H9 (cell line): ENCODE data around the gene EXOC6. TPM values are rescaled to one million over a fixed set of nuclear protein-coding genes. Genes with fewer than 3 reads are reported as not detected.
A peak's percentile ranks its signal among the peaks of the same experiment; 100 is the strongest.

Experiments
- DNase-seq: peaks from one replicate; pipeline ENCODE4 v3.0.0-alpha.2; 2017
- H2AFZ ChIP-seq: one replicate; pipeline ENCODE4 v1.6.1; 2013; ENCODE audit warnings: mild to moderate bottlenecking, low read length, control low read depth, moderate library complexity
- H2AK5ac ChIP-seq: 2 replicates; pipeline ENCODE4 v1.6.1; 2013; ENCODE audit warnings: low read length, control low read depth, mixed read lengths; ENCODE audit not compliant: insufficient read length
- H2BK120ac ChIP-seq: one replicate; pipeline ENCODE4 v1.6.1; 2013; ENCODE audit warnings: low read depth, mild to moderate bottlenecking, low read length, control low read depth, inconsistent platforms; ENCODE audit not compliant: poor library complexity, severe bottlenecking
- H2BK12ac ChIP-seq: 2 replicates; pipeline ENCODE4 v1.6.1; 2013; ENCODE audit warnings: low read length, control low read depth, mixed read lengths, low read depth; ENCODE audit not compliant: insufficient read length
- H2BK15ac ChIP-seq: 2 replicates; pipeline ENCODE4 v1.6.1; 2013; ENCODE audit warnings: low read depth, low read length, control low read depth
- H2BK20ac ChIP-seq: one replicate; pipeline ENCODE4 v1.6.1; 2013; ENCODE audit warnings: low read depth, mild to moderate bottlenecking, low read length, control low read depth, inconsistent platforms; ENCODE audit not compliant: poor library complexity, severe bottlenecking
- H2BK5ac ChIP-seq: 2 replicates; pipeline ENCODE4 v1.6.1; 2013; ENCODE audit warnings: low read length, control low read depth, mixed read lengths; ENCODE audit not compliant: insufficient read length
- H3K14ac ChIP-seq: 2 replicates; pipeline ENCODE4 v1.6.1; 2013; ENCODE audit warnings: low read length, control low read depth; ENCODE audit not compliant: insufficient read depth
- H3K18ac ChIP-seq: 2 replicates; pipeline ENCODE4 v1.6.1; 2013; ENCODE audit warnings: low read depth, mild to moderate bottlenecking, mixed read lengths, low read length, control low read depth; ENCODE audit not compliant: insufficient read length
- H3K23ac ChIP-seq: 2 replicates; pipeline ENCODE4 v1.6.1; 2013; ENCODE audit warnings: low read length, control low read depth, mixed read lengths, low read depth; ENCODE audit not compliant: insufficient read length
- H3K23me2 ChIP-seq: 2 replicates; pipeline ENCODE4 v1.6.1; 2013; ENCODE audit warnings: low read depth, mild to moderate bottlenecking, mixed read lengths, low read length, control low read depth; ENCODE audit not compliant: insufficient read length, poor library complexity, severe bottlenecking
- H3K27ac ChIP-seq: 2 replicates; pipeline ENCODE4 v1.5.1; 2013; ENCODE audit warnings: low read length, control low read depth, mixed read lengths, low read depth; ENCODE audit not compliant: insufficient read length
- H3K27me3 ChIP-seq: 2 replicates; pipeline ENCODE4 v1.6.1; 2013; ENCODE audit warnings: low read length, control low read depth, inconsistent platforms; ENCODE audit not compliant: insufficient read depth
- H3K4ac ChIP-seq: 2 replicates; pipeline ENCODE4 v1.6.1; 2013; ENCODE audit warnings: low read depth, mild to moderate bottlenecking, control low read depth, inconsistent platforms, low read length, moderate library complexity
- H3K4me1 ChIP-seq: 2 replicates; pipeline ENCODE4 v1.6.1; 2013; ENCODE audit warnings: low read length, control low read depth, inconsistent platforms; ENCODE audit not compliant: insufficient read depth
- H3K4me2 ChIP-seq: 2 replicates; pipeline ENCODE4 v1.6.1; 2013; ENCODE audit warnings: low read length, control low read depth, mixed read lengths; ENCODE audit not compliant: insufficient read length, insufficient read depth
- H3K56ac ChIP-seq: 2 replicates; pipeline ENCODE4 v1.6.1; 2013; ENCODE audit warnings: low read depth, mild to moderate bottlenecking, mixed read lengths, low read length, control low read depth; ENCODE audit not compliant: insufficient read length
- H3K79me1 ChIP-seq: 2 replicates; pipeline ENCODE4 v1.6.1; 2013; ENCODE audit warnings: low read depth, mild to moderate bottlenecking, moderate library complexity, low read length, control low read depth, inconsistent platforms; ENCODE audit not compliant: insufficient read depth, poor library complexity, severe bottlenecking
- H3K79me2 ChIP-seq: 2 replicates; pipeline ENCODE4 v1.6.1; 2013; ENCODE audit warnings: low read length, control low read depth, inconsistent platforms; ENCODE audit not compliant: insufficient read depth
- H3K9ac ChIP-seq: 2 replicates; pipeline ENCODE4 v1.6.1; 2013; ENCODE audit warnings: low read length, control low read depth, mixed read lengths; ENCODE audit not compliant: insufficient read length; ENCODE audit errors: extremely low read depth
- H3K9me3 ChIP-seq: one replicate; pipeline ENCODE4 v1.6.1; 2013; ENCODE audit warnings: low read depth, low read length, inconsistent platforms; ENCODE audit not compliant: control insufficient read depth
- H3T11ph ChIP-seq: one replicate; pipeline ENCODE4 v1.6.1; 2013; ENCODE audit warnings: mild to moderate bottlenecking, low read length, control low read depth, inconsistent platforms
- H4K20me1 ChIP-seq: one replicate; pipeline ENCODE4 v1.6.1; 2013; ENCODE audit not compliant: control insufficient read depth, insufficient read length, insufficient read depth
- H4K5ac ChIP-seq: 2 replicates; pipeline ENCODE4 v1.6.1; 2013; ENCODE audit warnings: low read depth, mild to moderate bottlenecking, mixed read lengths, low read length, control low read depth; ENCODE audit not compliant: insufficient read length
- H4K8ac ChIP-seq: replicated peaks from 2 replicates; pipeline ENCODE4 v1.6.1; 2013; ENCODE audit warnings: low read length, control low read depth, mixed read lengths, low read depth; ENCODE audit not compliant: insufficient read length
- H4K91ac ChIP-seq: 2 replicates; pipeline ENCODE4 v1.6.1; 2013; ENCODE audit warnings: low read depth, mild to moderate bottlenecking, moderate library complexity, mixed read lengths, low read length, control low read depth; ENCODE audit not compliant: insufficient read length
- H3K27ac Mint-ChIP-seq, 3 experiments: 2 replicates in 2 of 3; 3 replicates in 1 of 3; pipeline ENCODE4 v1.8.0; 2020 to 2021; ENCODE audit warnings: mixed read lengths in 3 of 3, mild to moderate bottlenecking in 1 of 3, moderate library complexity in 1 of 3
- H3K27me3 Mint-ChIP-seq: 2 replicates; pipeline ENCODE4 v1.8.0; 2021; ENCODE audit warnings: low read depth, mild to moderate bottlenecking, moderate library complexity, mixed read lengths
- H3K36me3 Mint-ChIP-seq, 3 experiments: 2 replicates in 2 of 3; 3 replicates in 1 of 3; pipeline ENCODE4 v1.8.0; 2020 to 2021; ENCODE audit warnings: low read depth in 3 of 3, mixed read lengths in 3 of 3; ENCODE audit not compliant: insufficient read depth in 1 of 3
- H3K4me1 Mint-ChIP-seq, 2 experiments: 2 replicates each; pipeline ENCODE4 v1.8.0; 2020; ENCODE audit warnings: mixed read lengths in 2 of 2
- H3K4me3 Mint-ChIP-seq, 2 experiments: 2 replicates in 1 of 2; 3 replicates in 1 of 2; pipeline ENCODE4 v1.8.0; 2020 to 2021; ENCODE audit warnings: mild to moderate bottlenecking in 2 of 2, mixed read lengths in 2 of 2, moderate library complexity in 1 of 2
- H3K9me3 Mint-ChIP-seq, 2 experiments: 2 replicates in 1 of 2; 3 replicates in 1 of 2; pipeline ENCODE4 v1.8.0; 2020; ENCODE audit warnings: mild to moderate bottlenecking in 2 of 2, mixed read lengths in 2 of 2, moderate library complexity in 1 of 2
- CTCF ChIP-seq: fragments of 200-600 bp; sonication (generic); conservative IDR thresholded peaks from 3 replicates; pipeline ENCODE4 v1.8.0; 2021; ENCODE audit warnings: antibody characterized with exemption, mild to moderate bottlenecking
- WGBS: extraction: QIAGEN DNeasy Blood & Tissue Kit; methylation state at CpG from one replicate; pipeline ENCODE4 v1.1.7; 2013; ENCODE audit warnings: missing lambda C conversion rate, low lambda C conversion rate, mixed read lengths; ENCODE audit not compliant: insufficient read length; ENCODE audit errors: extremely low coverage; 5-methylcytosine and 5-hydroxymethylcytosine counted together
- total RNA-seq: library from RNA; stranded (reverse); gene quantifications from 2 replicates; pipeline ENCODE4 v1.2.1, GENCODE V29; 2021

The EXOC6 gene
- total RNA-seq, 1 experiment from 2014 or later, result 9.0 TPM

GRCh38 chr10:92965314-92965713, 117.0 kb downstream of the EXOC6 start:
- no CpG with 5 or more reads among the region's 2 CpGs for WGBS
- Mint-ChIP-seq H3K27ac (no peak overlapping the region), H3K27me3 (no peaks in the 10 kb centered on the region), H3K9me3 (no peaks in the 10 kb centered on the region), H3K4me3 (no peak overlapping the region), H3K4me1 (peaks cover 0 to 2% of the 10 kb centered on the region in 2 experiments; a peak in 1 of 4 replicates), H3K36me3 (no peaks in the 10 kb centered on the region; a peak in 1 of 7 replicates)
- no peak for DNase-seq
- no peak overlapping the region for H2BK20ac ChIP-seq
- no peak overlapping the region for H2AK5ac ChIP-seq
- no peak overlapping the region for H4K5ac ChIP-seq
- H3K79me2 ChIP-seq, result no peaks in the 10 kb centered on the region
- H3K4me1 ChIP-seq, result no peaks in the 10 kb centered on the region
- no peak overlapping the region for H3T11ph ChIP-seq
- H4K20me1 ChIP-seq, result no peaks in the 10 kb centered on the region
- H3K14ac ChIP-seq, result no peak overlapping the region
- H2BK5ac ChIP-seq, result no peak overlapping the region
- H3K56ac ChIP-seq, result no peak overlapping the region
- TF ChIP-seq CTCF, result peak; percentile 83
- H2BK15ac ChIP-seq, result no peak overlapping the region
- no peak overlapping the region for H3K4me2 ChIP-seq
- no peak overlapping the region for H4K8ac ChIP-seq
- H3K9ac ChIP-seq, result no peak overlapping the region
- no peak overlapping the region for H3K23ac ChIP-seq
- no peak overlapping the region for H2BK12ac ChIP-seq
- no peaks in the 10 kb centered on the region for H3K79me1 ChIP-seq
- no peaks in the 10 kb centered on the region for H3K9me3 ChIP-seq
- no peaks in the 10 kb centered on the region for H3K27me3 ChIP-seq
- H2AFZ ChIP-seq, result no peak overlapping the region
- H3K27ac ChIP-seq, result no peak overlapping the region
- no peak overlapping the region for H3K18ac ChIP-seq
- no peak overlapping the region for H3K4ac ChIP-seq
- H4K91ac ChIP-seq, result no peak overlapping the region
- H3K23me2 ChIP-seq, result no peaks in the 10 kb centered on the region
- H2BK120ac ChIP-seq, result no peak overlapping the region
